K562 (cell line): ENCODE measurements around the gene TRIM68. TPM values are rescaled to one million over a fixed set of nuclear protein-coding genes. Genes with fewer than 3 reads are reported as not detected.

ENCODE experiments used
- ATAC-seq: fragments of 200-7000 bp; cut with Tn5 transposase; 3 replicates; pipeline ENCODE4 v1.9.1; 2020; ENCODE audit warnings: moderate library complexity
- BruUV-seq: library from RNA; stranded (reverse); fragments of 400-500 nt; replicated peaks from 2 replicates; lab custom pipeline; 2021; lab: Mats Ljungman, UMichigan
- CTCF ChIA-PET: fragments of 300-600 bp; formaldehyde crosslinking; extraction: SDS; loops from one replicate; lab custom pipeline; 2021; ENCODE audit warnings: low intra/inter-chr PET ratio; lab: Yijun Ruan, JAX
- POLR2A ChIA-PET: fragments of 300-600, 350-650 bp; sonication (Branson Sonifier 250); formaldehyde crosslinking; extraction: SDS; loops from one replicate; lab custom pipeline; 2021; ENCODE audit warnings: antibody characterized with exemption, inconsistent platforms; lab: Yijun Ruan, JAX
- DNase-seq, 4 experiments: peaks; one replicate each; pipeline versions ENCODE4 v3.0.0 to v3.0.0-alpha.2; 2011 to 2018; ENCODE audit warnings: low spot score in 3 of 4, mixed read lengths in 3 of 4; ENCODE audit errors: extremely low read depth in 1 of 4
- FAIRE-seq: peaks from 2 replicates; lab custom pipeline; 2011; peaks lifted over from hg19 to GRCh38; lab: Jason Lieb, UNC
- H2AFZ ChIP-seq: 2 replicates; pipeline ENCODE4 v1.6.0; 2011; ENCODE audit warnings: low read depth, low read length, control low read depth, inconsistent platforms
- H3K27ac ChIP-seq: fragments of 200-600 bp; 3 replicates; pipeline ENCODE4 v1.8.0; 2011; ENCODE audit warnings: low read depth, mild to moderate bottlenecking, control low read depth, inconsistent platforms, low read length, moderate library complexity, mixed read lengths; ENCODE audit errors: extremely low read depth
- H3K27me3 ChIP-seq, 2 experiments: fragments of 300-600 bp in 1 of 2; 2 replicates in 1 of 2; 3 replicates in 1 of 2; pipeline versions ENCODE4 v1.6.0 to v1.8.0; 2011; ENCODE audit warnings: inconsistent platforms in 2 of 2, low read length in 2 of 2, mild to moderate bottlenecking in 1 of 2, mixed read lengths in 1 of 2, moderate library complexity in 1 of 2; ENCODE audit not compliant: control insufficient read depth in 2 of 2, insufficient read depth in 2 of 2
- H3K36me3 ChIP-seq: fragments of 300-600 bp; 3 replicates; pipeline ENCODE4 v1.8.0; 2011; ENCODE audit warnings: mild to moderate bottlenecking, low read length, inconsistent platforms; ENCODE audit not compliant: control insufficient read depth, insufficient read depth
- H3K4me1 ChIP-seq, 2 experiments: fragments of 200-600 bp in 1 of 2; replicated peaks in 1 of 2; 2 replicates in 1 of 2; 3 replicates in 1 of 2; pipeline versions ENCODE4 v1.5.1 to v1.8.0; 2011; ENCODE audit warnings: inconsistent platforms in 2 of 2, low read length in 2 of 2, mild to moderate bottlenecking in 1 of 2, mixed read lengths in 1 of 2, moderate library complexity in 1 of 2; ENCODE audit not compliant: control insufficient read depth in 2 of 2, insufficient read depth in 2 of 2
- H3K4me2 ChIP-seq: 2 replicates; pipeline ENCODE4 v1.6.1; 2011; ENCODE audit warnings: low read length, control low read depth, inconsistent platforms, mixed read lengths; ENCODE audit not compliant: insufficient read depth
- H3K4me3 ChIP-seq: fragments of 200-600 bp; sonication (generic), shearing (Covaris generic); 2 replicates; pipeline ENCODE4 v1.5.1; 2016; ENCODE audit warnings: control low read depth, inconsistent platforms
- H3K79me2 ChIP-seq: fragments of 200-600 bp; 3 replicates; pipeline ENCODE4 v1.8.0; 2011; ENCODE audit warnings: low read length, inconsistent platforms; ENCODE audit not compliant: control insufficient read depth, insufficient read depth
- H3K9ac ChIP-seq, 2 experiments: 2 replicates each; pipeline versions ENCODE4 v1.6.0 to v1.6.1; 2011; ENCODE audit warnings: low read depth in 2 of 2, low read length in 2 of 2, control low read depth in 1 of 2, inconsistent platforms in 1 of 2, mild to moderate bottlenecking in 1 of 2, mixed read lengths in 1 of 2; ENCODE audit not compliant: insufficient read depth in 1 of 2
- H3K9me1 ChIP-seq: one replicate; pipeline ENCODE4 v1.6.0; 2011; ENCODE audit warnings: inconsistent platforms, mild to moderate bottlenecking, low read length, moderate library complexity; ENCODE audit not compliant: control insufficient read depth, insufficient read depth
- H3K9me3 ChIP-seq: replicated peaks from 2 replicates; pipeline ENCODE4 v1.5.1; 2011; ENCODE audit warnings: low read depth, low read length, inconsistent platforms; ENCODE audit not compliant: control insufficient read depth, insufficient read depth
- H4K20me1 ChIP-seq: replicated peaks from 2 replicates; pipeline ENCODE4 v1.6.1; 2011; ENCODE audit warnings: low read length, inconsistent platforms, mixed read lengths; ENCODE audit not compliant: control insufficient read depth, insufficient read depth
- HNRNPK ChIP-seq: fragments of 200-400 bp; formaldehyde crosslinking; IDR thresholded peaks from one replicate; pipeline ENCODE4 v1.6.1; 2018; ENCODE audit warnings: mild to moderate bottlenecking, low read depth, low read length; ENCODE audit not compliant: poor library complexity, severe bottlenecking
- NR2C1 ChIP-seq, 2 experiments: fragments of 450-650 bp; IDR thresholded peaks; 2 replicates each; pipeline ENCODE4 v1.6.1; 2017; ENCODE audit warnings: mild to moderate bottlenecking in 2 of 2, antibody characterized with exemption in 1 of 2, inconsistent platforms in 1 of 2, missing compliant biosample characterization in 1 of 2, missing genetic modification characterization in 1 of 2
- PCBP1 ChIP-seq: fragments of 200-400 bp; formaldehyde crosslinking; IDR thresholded peaks from 2 replicates; pipeline ENCODE4 v1.6.1; 2018; ENCODE audit warnings: mild to moderate bottlenecking, low read depth, low read length; ENCODE audit not compliant: poor library complexity, severe bottlenecking
- PCBP2 ChIP-seq: fragments of 200-400 bp; formaldehyde crosslinking; IDR thresholded peaks from 2 replicates; pipeline ENCODE4 v1.6.1; 2018; ENCODE audit warnings: low read length, low read depth, mild to moderate bottlenecking, moderate library complexity; ENCODE audit not compliant: poor library complexity, severe bottlenecking
- SOX6 ChIP-seq: fragments of 450-650 bp; IDR thresholded peaks from 2 replicates; pipeline ENCODE4 v1.6.1; 2014; ENCODE audit warnings: mild to moderate bottlenecking
- ZNF311 ChIP-seq: fragments of 250-450 bp; sonication (Bioruptor Pico); IDR thresholded peaks from 2 replicates; pipeline ENCODE4 v1.4.0; 2020; ENCODE audit warnings: mild to moderate bottlenecking, moderate library complexity
- in situ Hi-C: fragments of 300-500 bp; cut with MboI; formaldehyde crosslinking; loops from 4 replicates; pipeline ENCODE4 v1.15.0; 2018; ENCODE audit warnings: inconsistent platforms, mixed read lengths
- intact Hi-C: fragments of 100-400 bp; cut with micrococcal nuclease; formaldehyde crosslinking; loops from 2 replicates; pipeline ENCODE4 v1.14.2; 2022
- polyA plus RNA-seq, 8 experiments: library from polyadenylated mRNA; depleted of rRNA in 4 of 8; stranded (reverse) in 5 of 8; unstranded in 3 of 8; fragments of >200 nt; fragmentation: Nextera tagmentation in 2 of 8; fragmentation: Illumina TruSeq in 1 of 8; extraction: Ambion mirVana in 2 of 8; extraction: Trizol in 1 of 8; gene quantifications; 2 replicates each; pipeline versions ENCODE4 v1.2.1 to v1.2.3, GENCODE V29; 2011 to 2014; ENCODE audit warnings: inconsistent platforms in 1 of 8, missing spikeins in 1 of 8
- total RNA-seq, 7 experiments: library from RNA; depleted of rRNA in 6 of 7; stranded (reverse); fragments of >200 nt in 6 of 7; fragmentation: Illumina TruSeq in 2 of 7; extraction: Trizol in 2 of 7; gene quantifications; 2 replicates each; pipeline versions ENCODE4 v1.2.1 to v1.2.3, GENCODE V29; 2011 to 2021; ENCODE audit warnings: low replicate concordance in 1 of 7

Gene TRIM68
- total and polyA plus RNA-seq, 9 of the 15 experiments (the other 6 are each of a cell fraction or from before 2014, with no cell fraction given), result 5.2 to 10.9 (median 7.9) TPM

DNA sequence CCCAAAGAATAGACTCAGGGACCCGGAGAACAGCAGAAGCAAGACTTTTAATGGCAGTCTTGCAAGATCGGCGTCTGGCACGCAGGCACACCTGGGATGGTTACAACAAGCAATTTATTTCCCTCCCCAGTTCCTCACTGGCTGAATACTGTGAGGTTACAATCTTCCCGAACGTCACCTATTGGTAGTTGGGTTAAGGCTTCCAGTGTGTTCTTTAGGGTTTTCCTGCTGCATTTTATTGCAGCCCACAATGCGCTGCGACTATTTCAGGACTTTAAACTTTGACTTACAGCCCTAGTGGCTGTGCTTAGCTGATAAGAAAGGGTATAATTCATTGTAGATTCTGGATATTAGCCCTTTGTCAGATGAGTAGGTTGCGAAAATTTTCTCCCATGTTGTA, 11.5 kb upstream of the TRIM68 start (continued):
- TF ChIP-seq NR2C1 (IDR thresholded peaks at IDR 0.05) (0 out of 2 replicates have a peak, but pooled peaks have one; percentile 24), NR2C1 (tag; IDR thresholded peaks at IDR 0.05) (0 out of 2 replicates have a peak, but pooled peaks have one; percentile 38), SOX6 (0 out of 2 replicates have a peak, but pooled peaks have one; percentile 15)

DNA sequence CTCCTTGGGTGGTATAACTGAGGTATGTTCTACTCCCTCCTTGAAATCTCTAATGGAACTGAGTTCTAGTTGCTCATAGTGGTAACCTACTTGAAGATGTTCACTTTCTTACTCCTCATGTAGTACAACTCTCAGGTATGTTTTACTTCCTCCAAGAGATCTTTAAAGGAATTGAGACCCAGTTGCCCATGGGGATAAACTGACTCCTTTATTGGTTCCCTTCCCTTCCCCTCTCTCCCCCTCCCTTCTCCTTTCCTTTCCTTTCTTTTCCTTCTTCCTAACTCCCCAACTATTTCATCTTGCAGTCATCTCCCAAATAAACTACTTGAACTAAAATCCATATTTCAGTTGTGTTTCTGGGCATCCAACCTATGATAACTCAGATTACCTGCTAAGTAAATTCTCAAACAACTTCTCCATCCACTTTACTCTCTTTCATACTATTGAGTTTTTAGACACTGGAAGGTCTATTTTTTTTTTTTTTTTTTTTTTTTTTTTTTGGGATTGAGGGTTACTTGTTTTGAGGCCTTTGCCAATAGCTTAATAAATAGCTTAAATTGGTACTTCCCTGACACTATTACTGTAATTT, 7.9 kb upstream of the TRIM68 start:
- DNase-seq, result no peak
- BruUV-seq, result no TSS peak
- no peaks in the 10 kb centered on the region for H3K9me3 ChIP-seq
- POLR2A ChIA-PET, result interaction anchor here (2.3 kb wide), 1 partner anchor 8 kb away, joined by 6 read pairs; the partner anchor contains the start of gene TRIM68
- TF ChIP-seq PCBP2 (peak; percentile 77), HNRNPK (peak; percentile 96), PCBP1 (peak; percentile 98), ZNF311 (CRISPR knock-in tag) (no peak)
- TF ChIP-seq, all 486 proteins: peak for 3
- Histone ChIP-seq H3K27me3 (no peaks in the 10 kb centered on the region), H3K4me1 (no peaks in the 10 kb centered on the region), H3K4me3 (no peak overlapping the region), H4K20me1 (no peaks in the 10 kb centered on the region), H3K9me1 (no peaks in the 10 kb centered on the region), H3K27ac (no peak overlapping the region), H3K4me2 (no peak overlapping the region), H2AFZ (no peak overlapping the region), H3K9ac (no peak overlapping the region), H3K79me2 (no peaks in the 10 kb centered on the region), H3K36me3 (no peaks in the 10 kb centered on the region)
- CTCF ChIA-PET, result no interaction called here
- FAIRE-seq, result no peak
- in situ Hi-C loops, result no loop called here
- intact Hi-C loops, result no loop called here
- ATAC-seq, result no peak
